Adrenal gland (tissue), 12 donors: ENCODE measurements around the gene CUX1. TPM values are rescaled to one million over a fixed set of nuclear protein-coding genes. Genes with fewer than 3 reads are reported as not detected.
"Not testable (repeated sequence)": the region's sequence is repeated elsewhere in the genome, so short reads cannot be mapped to it uniquely, and the experiment has no call there.

Experiments
- DNase-seq, 7 donors: peaks; one replicate each; pipeline ENCODE4 v3.0.0-alpha.2; 2019 to 2020
- H3K27ac ChIP-seq, 5 donors: fragments of 200-600 bp; sonication (generic) in 4 of 5; 1 replicate in 3 of 5; 2 replicates in 2 of 5; pipeline versions ENCODE4 v1.5.1 to v1.8.0; 2016 to 2020; ENCODE audit warnings: mild to moderate bottlenecking in 1 of 5
- H3K27me3 ChIP-seq: fragments of 200-600 bp; 2 replicates; pipeline ENCODE4 v1.8.0; 2021
- H3K36me3 ChIP-seq, 2 donors: fragments of 200-600 bp; replicated peaks in 1 of 2; 1 replicate in 1 of 2; 2 replicates in 1 of 2; pipeline versions ENCODE4 v1.5.1 to v1.8.0; 2018 to 2022
- H3K4me1 ChIP-seq, 2 donors: fragments of 200-600 bp; replicated peaks in 1 of 2; 1 replicate in 1 of 2; 2 replicates in 1 of 2; pipeline versions ENCODE4 v1.5.1 to v1.8.0; 2018 to 2021
- H3K4me3 ChIP-seq, 4 donors: fragments of 200-600 bp; sonication (generic) in 3 of 4; one replicate each; pipeline ENCODE4 v1.5.1; 2016 to 2018
- H3K9me3 ChIP-seq, 3 donors: fragments of 200-600 bp; sonication (generic) in 1 of 3; replicated peaks in 1 of 3; 1 replicate in 2 of 3; 2 replicates in 1 of 3; pipeline versions ENCODE4 v1.5.1 to v1.8.0; 2016 to 2021
- POLR2A ChIP-seq, 2 donors: fragments of 450-650 bp; IDR thresholded peaks; one replicate each; pipeline ENCODE4 v1.6.1; 2017; ENCODE audit warnings: antibody characterized with exemption in 2 of 2, mild to moderate bottlenecking in 2 of 2, moderate library complexity in 1 of 2
- WGBS, 4 donors: extraction: QIAGEN DNeasy Blood & Tissue Kit in 2 of 4; methylation state at CpG; one replicate each; pipeline versions ENCODE4 v1.1.5 to v1.1.7; 2013 to 2017; 5-methylcytosine and 5-hydroxymethylcytosine counted together
- intact Hi-C, 2 donors: fragments of 100-400 bp; cut with DNase I; formaldehyde crosslinking; loops; one replicate each; pipeline versions ENCODE4 v1.14.1 to v1.15.0; 2022 to 2023
- polyA plus RNA-seq, 3 donors: library from polyadenylated mRNA; stranded (reverse); fragments of 200-250 nt in 2 of 3; fragments of 350-450 nt in 1 of 3; fragmentation: Illumina TruSeq in 1 of 3; extraction: RNeasy Lipid Tissue Mini Kit (QIAGEN cat#74804) in 1 of 3; gene quantifications; one replicate each; pipeline ENCODE4 v1.2.3, GENCODE V29; 2013 to 2014
- total RNA-seq, 9 donors: library from RNA; depleted of rRNA in 4 of 9; stranded (reverse); fragments of >200 nt in 4 of 9; fragments of 120-200 nt in 1 of 9; fragmentation: NEBNext Ultra II Directional in 1 of 9; extraction: Animal tissue kit (Norgen Biotek cat#: 25700) in 1 of 9; gene quantifications; one replicate each; pipeline versions ENCODE4 v1.1.0 to v1.2.4, GENCODE V29; 2013 to 2023
- TF ChIP-seq, protein P1 (sequence below), 6 experiments: fragments of 450-650 bp in 4 of 6; fragments of 200-600 bp in 2 of 6; sonication (generic) in 1 of 6; IDR thresholded peaks; 1 replicate in 5 of 6; 2 replicates in 1 of 6; pipeline versions ENCODE4 v1.5.1 to v1.8.0; 2016 to 2021; ENCODE audit warnings: antibody characterized with exemption in 6 of 6, mild to moderate bottlenecking in 2 of 6, moderate library complexity in 1 of 6
- donor health status: healthy with polysubstance abuse.
- donor health status: Bipolar disorder and iron deficiency.
- donor health status: DM: yes; HTN: yes; CAD: no.
- donor health status: DM: no; HTN: no; CAD: no.
- donor health status: DM: no; HTN: no; CAD: no.
- donor health status: DM: yes; HTN: yes; CAD: no.

CUX1 gene
- total and polyA plus RNA-seq, 12 donors = 17.2 to 72.6 (median 58.3) TPM

DNA sequence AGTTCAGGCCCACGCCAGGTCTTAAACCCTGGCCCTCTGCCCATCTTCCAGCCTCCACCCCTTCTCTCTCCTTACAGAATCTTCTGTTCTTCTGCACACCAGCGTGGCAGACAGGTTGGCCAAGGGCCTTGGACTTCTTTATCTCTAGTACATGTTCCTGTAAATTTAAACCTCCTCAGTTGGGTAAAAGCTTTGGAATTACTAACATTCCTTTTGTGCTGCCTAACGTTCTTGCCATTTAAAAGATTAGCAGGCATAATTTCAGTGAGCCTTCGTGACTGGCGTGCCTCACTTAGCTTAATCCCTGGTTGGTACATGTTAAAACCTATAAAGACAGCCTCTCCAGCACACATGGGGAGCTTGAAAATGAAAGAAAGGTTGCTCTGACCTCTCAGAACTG, 192.2 kb downstream of the CUX1 start:
- intact Hi-C loops = no loop called here
- no peak for TF ChIP-seq POLR2A (IDR thresholded peaks at IDR 0.05)
- TF ChIP-seq, protein P1, sequence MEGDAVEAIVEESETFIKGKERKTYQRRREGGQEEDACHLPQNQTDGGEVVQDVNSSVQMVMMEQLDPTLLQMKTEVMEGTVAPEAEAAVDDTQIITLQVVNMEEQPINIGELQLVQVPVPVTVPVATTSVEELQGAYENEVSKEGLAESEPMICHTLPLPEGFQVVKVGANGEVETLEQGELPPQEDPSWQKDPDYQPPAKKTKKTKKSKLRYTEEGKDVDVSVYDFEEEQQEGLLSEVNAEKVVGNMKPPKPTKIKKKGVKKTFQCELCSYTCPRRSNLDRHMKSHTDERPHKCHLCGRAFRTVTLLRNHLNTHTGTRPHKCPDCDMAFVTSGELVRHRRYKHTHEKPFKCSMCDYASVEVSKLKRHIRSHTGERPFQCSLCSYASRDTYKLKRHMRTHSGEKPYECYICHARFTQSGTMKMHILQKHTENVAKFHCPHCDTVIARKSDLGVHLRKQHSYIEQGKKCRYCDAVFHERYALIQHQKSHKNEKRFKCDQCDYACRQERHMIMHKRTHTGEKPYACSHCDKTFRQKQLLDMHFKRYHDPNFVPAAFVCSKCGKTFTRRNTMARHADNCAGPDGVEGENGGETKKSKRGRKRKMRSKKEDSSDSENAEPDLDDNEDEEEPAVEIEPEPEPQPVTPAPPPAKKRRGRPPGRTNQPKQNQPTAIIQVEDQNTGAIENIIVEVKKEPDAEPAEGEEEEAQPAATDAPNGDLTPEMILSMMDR (IDR thresholded peaks at IDR 0.05) = no peak
- H3K27ac ChIP-seq = no peak overlapping the region
- H3K9me3 ChIP-seq = no peaks in the 10 kb centered on the region
- DNase-seq = no peak
- H3K27me3 ChIP-seq = no peaks in the 10 kb centered on the region
- H3K4me1 ChIP-seq = no peaks in the 10 kb centered on the region
- no peak overlapping the region for H3K4me3 ChIP-seq
- 84 to 89% (median 86%) methylated on average over 5 of the region's 5 CpGs for WGBS, 4 donors
- H3K36me3 ChIP-seq = no peaks in the 10 kb centered on the region

DNA sequence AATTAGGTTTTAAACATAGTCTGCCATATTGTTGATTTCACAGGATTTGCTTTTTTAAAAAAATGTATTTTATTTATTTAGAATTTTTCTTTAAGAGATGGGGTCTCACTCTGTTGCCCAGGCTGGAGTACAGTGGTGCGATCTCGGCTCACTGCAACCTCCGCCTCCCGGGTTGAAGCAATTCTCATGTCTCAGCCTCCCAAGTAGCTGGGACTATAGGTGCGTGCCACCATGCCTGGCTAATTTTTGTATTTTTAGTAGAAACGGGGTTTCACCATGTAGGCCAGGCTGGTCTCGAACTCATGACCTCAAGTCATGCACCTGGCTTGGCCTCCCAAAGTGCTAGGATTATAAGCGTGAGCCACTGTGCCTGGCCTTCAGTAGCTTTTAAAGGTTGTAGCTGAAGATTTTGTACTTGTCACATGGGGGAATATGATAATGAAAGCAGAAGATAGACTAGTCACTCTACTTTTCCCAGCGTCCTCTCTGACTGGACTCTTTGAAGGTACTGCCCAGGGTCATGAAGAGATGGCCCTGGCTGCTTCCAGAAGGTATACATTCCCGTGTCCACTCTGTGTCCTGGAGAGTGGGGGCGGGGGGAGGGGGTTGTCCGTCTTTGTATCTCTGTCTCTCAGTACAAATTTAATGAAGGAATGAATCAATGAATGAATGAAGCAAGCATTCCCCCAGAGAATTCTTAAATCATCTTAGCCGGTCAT, 194.8 kb downstream of the CUX1 start:
- DNase-seq, H3K4me3 ChIP-seq, H3K36me3 ChIP-seq, H3K4me1 ChIP-seq, H3K27me3 ChIP-seq, intact Hi-C loops, H3K9me3 ChIP-seq, H3K27ac ChIP-seq: not testable (repeated sequence)
- 85 to 93% (median 90%) methylated on average over 12 to 13 of the region's 13 CpGs for WGBS, 4 donors

DNA sequence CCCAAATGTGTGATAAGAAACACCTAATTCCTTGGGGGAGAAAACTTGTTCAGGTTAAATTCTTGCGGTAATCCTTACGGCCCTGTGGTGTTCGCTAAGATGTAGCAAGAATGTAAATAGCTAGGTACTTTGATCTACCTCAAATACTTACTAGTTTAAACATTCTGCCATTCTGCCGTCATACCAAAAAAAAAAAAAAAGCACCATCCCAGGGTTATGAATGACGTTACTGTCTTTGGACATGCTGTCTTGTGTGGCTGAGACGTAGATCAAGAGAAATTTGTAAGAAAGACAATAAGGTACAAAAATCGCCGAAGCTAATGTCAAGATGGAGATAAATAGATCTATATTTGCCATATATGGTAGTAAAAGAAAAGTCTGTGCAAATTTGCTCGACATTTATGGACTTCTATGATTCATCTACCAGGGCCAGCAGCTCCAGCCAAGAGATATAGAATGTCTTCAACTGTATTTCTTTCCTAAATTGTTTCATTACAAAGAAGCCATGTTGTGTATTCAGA, 195.6 kb downstream of the CUX1 start:
- intact Hi-C loops = no loop called here
- no peak overlapping the region for H3K27ac ChIP-seq
- no peaks in the 10 kb centered on the region for H3K9me3 ChIP-seq
- H3K27me3 ChIP-seq = no peaks in the 10 kb centered on the region
- WGBS, 4 donors = 65 to 70% (median 66%) methylated on average over 9 of the region's 9 CpGs
- no peaks in the 10 kb centered on the region for H3K36me3 ChIP-seq
- no peak for DNase-seq
- H3K4me3 ChIP-seq = no peak overlapping the region
- no peaks in the 10 kb centered on the region for H3K4me1 ChIP-seq
- TF ChIP-seq, protein P1 (IDR thresholded peaks at IDR 0.05) = no peak
- no peak for TF ChIP-seq POLR2A (IDR thresholded peaks at IDR 0.05)

DNA sequence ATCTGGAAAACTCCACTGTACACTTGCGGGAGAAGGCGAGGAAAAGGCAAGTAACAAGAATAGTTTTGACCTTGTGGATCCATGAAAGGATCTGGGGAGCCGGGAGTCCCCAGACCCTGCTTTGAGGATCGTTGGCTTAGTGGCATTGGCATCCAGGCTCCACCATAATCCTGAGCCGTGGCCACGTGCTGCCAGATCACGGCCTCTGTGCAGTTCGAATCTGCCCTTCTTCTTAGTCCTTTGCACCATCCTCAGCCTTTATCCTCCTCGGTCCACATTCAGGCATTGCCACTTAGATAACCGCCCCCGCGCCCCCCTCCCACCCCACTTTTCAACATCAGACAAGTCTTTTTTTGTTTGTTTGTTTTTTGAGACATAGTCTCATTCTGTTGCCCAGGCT, 201.4 kb downstream of the CUX1 start:
- no peaks in the 10 kb centered on the region for H3K36me3 ChIP-seq
- no peaks in the 10 kb centered on the region for H3K9me3 ChIP-seq
- H3K27ac ChIP-seq = no peak overlapping the region
- H3K4me1 ChIP-seq = no peaks in the 10 kb centered on the region
- 84 to 96% (median 88%) methylated on average over 9 to 12 of the region's 12 CpGs for WGBS, 4 donors
- no peak for DNase-seq
- intact Hi-C loops = no loop called here
- TF ChIP-seq, protein P1 (IDR thresholded peaks at IDR 0.05) = no peak
- TF ChIP-seq POLR2A (IDR thresholded peaks at IDR 0.05) = no peak
- H3K4me3 ChIP-seq = no peak overlapping the region
- H3K27me3 ChIP-seq = no peaks in the 10 kb centered on the region

DNA sequence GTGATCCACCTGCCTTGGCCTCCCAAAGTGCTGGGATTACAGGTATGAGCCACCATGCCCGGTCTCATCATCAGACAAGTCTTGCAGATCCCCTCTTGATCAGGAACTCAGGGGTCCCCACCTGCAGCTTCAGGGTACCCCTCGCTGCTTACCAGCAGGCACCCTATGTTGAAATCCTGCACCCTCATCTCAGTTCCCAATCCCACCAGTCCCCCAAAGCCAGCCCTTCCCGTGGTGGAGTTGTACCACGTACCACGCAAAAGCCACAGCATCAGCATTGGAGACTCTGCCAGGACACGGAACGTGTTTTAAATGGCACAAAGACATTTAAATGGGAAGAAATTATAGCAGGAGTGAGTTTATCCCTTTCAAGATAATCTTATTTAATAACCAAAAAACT, 202.0 kb downstream of the CUX1 start:
- no peak for DNase-seq
- Histone ChIP-seq H3K9me3 (no peaks in the 10 kb centered on the region), H3K4me1 (no peaks in the 10 kb centered on the region), H3K27me3 (no peaks in the 10 kb centered on the region), H3K27ac (no peak overlapping the region), H3K4me3 (no peak overlapping the region), H3K36me3 (no peaks in the 10 kb centered on the region)
- WGBS, 4 donors = 94 to 97% (median 95%) methylated on average over 6 to 7 of the region's 7 CpGs
- TF ChIP-seq POLR2A (IDR thresholded peaks at IDR 0.05) = no peak
- TF ChIP-seq, protein P1 (IDR thresholded peaks at IDR 0.05) = no peak
- intact Hi-C loops = no loop called here
